Measurements from ENCODE around the gene KIF20A.
"Not testable (repeated sequence)": the region's sequence is repeated elsewhere in the genome, so short reads cannot be mapped to it uniquely, and the experiment has no call there.

Gene KIF20A

GRCh38 chr5:138178516-138179276, at the start of gene KIF20A, which contains the start of gene BRD8:
KIF20A (plus strand) TSS chr5:138179112; CDS start chr5:138179681, 569 bp downstream.
BRD8 (minus strand) TSS chr5:138178630; CDS start chr5:138178614, 16 bp downstream.
- H3K9ac ChIP-seq = peak within 1 kb of the TSS; percentile 90
- no peaks in the 10 kb centered on the region for H3K9me3 ChIP-seq
- peak within 1 kb of the TSS; percentile 89 for H3K27ac ChIP-seq
- peaks cover 32% of the 10 kb centered on the region for H3K4me1 ChIP-seq
- H3K27me3 ChIP-seq = no peaks in the 10 kb centered on the region
- H3K4me2 ChIP-seq = peak within 1 kb of the TSS; percentile 92
- peaks cover 31% of the 10 kb centered on the region for H4K20me1 ChIP-seq
- peak within 1 kb of the TSS; percentile 86 for H3K4me3 ChIP-seq
- peaks cover 64% of the 10 kb centered on the region for H3K36me3 ChIP-seq
- no peak for TF ChIP-seq Cebpa-rat (IDR thresholded peaks at IDR 0.05)

GRCh38 chr5:138129347-138129746, 49.6 kb upstream of the KIF20A start:
- no peaks in the 10 kb centered on the region for H3K9me3 ChIP-seq
- no peaks in the 10 kb centered on the region for H3K36me3 ChIP-seq
- no peaks in the 10 kb centered on the region for H3K27me3 ChIP-seq
- no peak overlapping the region for H3K4me2 ChIP-seq
- no peak for TF ChIP-seq Cebpa-rat (IDR thresholded peaks at IDR 0.05)
- no peak overlapping the region for H3K9ac ChIP-seq
- peaks cover 10% of the 10 kb centered on the region for H3K4me1 ChIP-seq
- no peaks in the 10 kb centered on the region for H4K20me1 ChIP-seq
- H3K4me3 ChIP-seq = no peak overlapping the region
- no peak overlapping the region for H3K27ac ChIP-seq

GRCh38 chr5:138132543-138132942, 46.4 kb upstream of the KIF20A start:
- Histone ChIP-seq H3K27me3 (no peaks in the 10 kb centered on the region), H4K20me1 (no peaks in the 10 kb centered on the region), H3K27ac (no peak overlapping the region), H3K4me2 (no peak overlapping the region), H3K4me3 (no peak overlapping the region), H3K4me1 (peaks cover 10% of the 10 kb centered on the region), H3K9ac (no peak overlapping the region), H3K36me3 (no peaks in the 10 kb centered on the region), H3K9me3 (no peaks in the 10 kb centered on the region)
- no peak for TF ChIP-seq Cebpa-rat (IDR thresholded peaks at IDR 0.05)

- Histone ChIP-seq H3K36me3 (no peaks in the 10 kb centered on the region), H3K27ac (no peak within 1 kb of the TSS), H3K4me1 (peaks cover 12% of the 10 kb centered on the region), H3K4me2 (peak within 1 kb of the TSS; percentile 85), H3K27me3 (no peaks in the 10 kb centered on the region; the same call in 1 of the 2 replicates), H4K20me1 (no peaks in the 10 kb centered on the region), H3K9ac (no peak within 1 kb of the TSS), H3K9me3 (no peaks in the 10 kb centered on the region), H3K4me3 (peak within 1 kb of the TSS; percentile 62)
- no peak for TF ChIP-seq Cebpa-rat (IDR thresholded peaks at IDR 0.05)
Observed at GRCh38 chr5:138138949-138139780, 39.7 kb upstream of the KIF20A start, which contains the start of gene NME5. NME5 (minus strand) TSS chr5:138139428; CDS start chr5:138138780, 648 bp downstream.

DNA sequence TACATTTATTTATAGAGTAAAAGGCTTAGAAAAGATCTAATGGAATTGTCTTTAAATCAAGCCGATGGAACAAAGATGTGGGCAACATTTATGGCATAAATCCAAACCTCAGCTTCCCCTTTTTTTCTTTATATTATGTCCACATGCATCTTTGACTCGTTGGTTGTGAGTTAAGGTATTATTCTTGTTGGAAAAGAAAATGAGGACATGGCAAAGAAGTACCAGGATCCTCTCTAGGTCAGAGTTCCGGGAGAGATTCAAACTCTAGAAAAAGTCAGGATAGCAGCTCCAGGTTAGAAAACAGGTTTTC, 39.2 kb upstream of the KIF20A start:
- Histone ChIP-seq H3K9me3 (no peaks in the 10 kb centered on the region), H3K27ac (no peak overlapping the region), H3K27me3 (no peaks in the 10 kb centered on the region; the same call in 1 of the 2 replicates), H3K4me1 (peaks cover 12% of the 10 kb centered on the region), H3K9ac (no peak overlapping the region), H4K20me1 (no peaks in the 10 kb centered on the region), H3K4me3 (no peak overlapping the region), H3K36me3 (no peaks in the 10 kb centered on the region), H3K4me2 (peak overlapping the region; percentile 85)
- no peak for TF ChIP-seq Cebpa-rat (IDR thresholded peaks at IDR 0.05)

DNA sequence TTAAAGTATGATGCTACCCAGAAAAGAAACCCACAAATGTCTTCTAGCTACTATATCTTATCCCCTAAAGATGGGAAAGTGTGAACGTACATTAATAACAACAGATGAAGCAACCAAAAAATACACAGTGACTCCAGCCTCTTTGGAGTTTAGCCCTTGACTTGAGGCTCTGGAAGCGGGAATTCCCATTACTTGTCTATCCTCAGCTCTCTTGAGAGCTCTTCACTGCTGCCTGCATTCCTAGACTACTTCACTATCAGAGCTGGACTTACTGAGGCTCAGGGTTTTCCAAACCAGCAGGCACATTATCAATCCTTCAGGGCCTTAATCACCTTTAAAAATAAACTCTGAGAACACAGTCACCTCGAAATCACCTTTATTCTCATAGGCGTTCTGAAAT, 38.6 kb upstream of the KIF20A start:
- Histone ChIP-seq H3K36me3 (no peaks in the 10 kb centered on the region), H3K27me3 (no peaks in the 10 kb centered on the region; the same call in 1 of the 2 replicates), H3K4me3 (no peak overlapping the region), H3K4me1 (peaks cover 12% of the 10 kb centered on the region), H3K9ac (no peak overlapping the region), H4K20me1 (no peaks in the 10 kb centered on the region), H3K9me3 (no peaks in the 10 kb centered on the region), H3K27ac (no peak overlapping the region), H3K4me2 (no peak overlapping the region)
- TF ChIP-seq Cebpa-rat (IDR thresholded peaks at IDR 0.05) = no peak

DNA sequence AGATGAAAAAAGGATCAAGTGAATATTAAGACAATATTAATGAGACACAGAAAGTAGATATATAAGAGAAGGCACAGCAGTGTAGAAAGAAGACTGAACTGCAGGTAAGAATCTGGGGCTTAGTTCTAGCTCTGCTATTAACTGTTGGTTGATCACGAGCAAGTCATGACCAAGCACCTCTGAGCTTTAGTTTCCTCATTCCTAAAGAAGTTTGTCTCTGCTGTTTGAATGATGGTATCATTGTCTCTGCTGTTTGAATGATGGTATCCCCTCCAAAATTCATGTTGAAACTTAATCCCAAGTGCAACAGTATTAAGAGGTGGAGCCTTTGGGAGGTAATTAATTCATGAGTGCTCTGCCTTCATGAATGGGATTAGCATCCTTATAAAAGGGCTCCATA, 37.2 kb upstream of the KIF20A start:
- Histone ChIP-seq H3K36me3 (no peaks in the 10 kb centered on the region), H4K20me1 (no peaks in the 10 kb centered on the region), H3K9me3 (no peaks in the 10 kb centered on the region), H3K9ac (no peak overlapping the region), H3K4me2 (no peak overlapping the region), H3K4me1 (peaks cover 12% of the 10 kb centered on the region), H3K27ac (no peak overlapping the region), H3K27me3 (no peaks in the 10 kb centered on the region; the same call in 1 of the 2 replicates), H3K4me3 (no peak overlapping the region)
- no peak for TF ChIP-seq Cebpa-rat (IDR thresholded peaks at IDR 0.05)

- H3K9ac ChIP-seq, H3K27me3 ChIP-seq, H3K4me3 ChIP-seq, H4K20me1 ChIP-seq, H3K36me3 ChIP-seq, H3K9me3 ChIP-seq, H3K27ac ChIP-seq: not testable (repeated sequence)
- 0 out of 2 replicates have a peak overlapping the region, but pooled peaks have one; percentile 9 for H3K4me2 ChIP-seq
- peaks cover 12% of the 10 kb centered on the region for H3K4me1 ChIP-seq
Observed at GRCh38 chr5:138143578-138143977, 35.3 kb upstream of the KIF20A start.

GRCh38 chr5:138148811-138149210, 30.1 kb upstream of the KIF20A start:
- TF ChIP-seq Cebpa-rat (IDR thresholded peaks at IDR 0.05) = no peak
- Histone ChIP-seq H3K27ac (no peak overlapping the region), H3K9me3 (no peaks in the 10 kb centered on the region), H3K4me2 (no peak overlapping the region), H3K4me3 (no peak overlapping the region), H4K20me1 (no peaks in the 10 kb centered on the region), H3K4me1 (no peaks in the 10 kb centered on the region), H3K27me3 (no peaks in the 10 kb centered on the region), H3K36me3 (no peaks in the 10 kb centered on the region), H3K9ac (no peak overlapping the region)

DNA sequence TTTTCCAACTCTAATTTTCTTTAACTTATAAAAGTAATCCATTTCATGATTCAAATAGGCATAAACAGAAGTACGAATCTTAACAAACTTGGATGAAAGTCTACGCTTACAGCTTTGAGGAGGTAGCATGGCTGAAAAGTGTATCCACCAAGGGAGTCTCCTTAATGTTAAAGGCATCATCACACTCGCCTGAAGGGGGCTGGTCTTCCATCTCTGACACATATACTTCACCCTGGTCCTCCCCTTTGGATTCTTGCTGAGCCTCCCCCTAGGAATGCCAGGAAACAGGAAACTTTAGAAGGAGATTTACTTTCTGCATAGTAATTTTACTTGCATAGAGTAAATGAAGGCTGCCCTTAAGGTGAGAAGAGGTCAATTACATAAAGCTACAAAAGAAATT, 29.4 kb upstream of the KIF20A start:
- Histone ChIP-seq H4K20me1 (no peaks in the 10 kb centered on the region), H3K27ac (no peak overlapping the region), H3K36me3 (no peaks in the 10 kb centered on the region)

GRCh38 chr5:138155977-138156376, 22.9 kb upstream of the KIF20A start:
- not testable (repeated sequence) for H4K20me1 ChIP-seq, H3K27ac ChIP-seq, H3K4me1 ChIP-seq, H3K9ac ChIP-seq, H3K4me3 ChIP-seq, H3K9me3 ChIP-seq, H3K27me3 ChIP-seq, H3K4me2 ChIP-seq
- H3K36me3 ChIP-seq = peaks cover 55% of the 10 kb centered on the region

More for the DNA sequence above, 29.4 kb upstream of the KIF20A start:
- Histone ChIP-seq H3K9me3 (no peaks in the 10 kb centered on the region), H3K4me3 (no peak overlapping the region), H3K4me1 (no peaks in the 10 kb centered on the region), H3K27me3 (no peaks in the 10 kb centered on the region), H3K4me2 (no peak overlapping the region), H3K9ac (no peak overlapping the region)
- no peak for TF ChIP-seq Cebpa-rat (IDR thresholded peaks at IDR 0.05)

All from BLaER1 (cell line).